Measurements from ENCODE around the gene GRIA1. TPM values are rescaled to one million over a fixed set of nuclear protein-coding genes. Genes with fewer than 3 reads are reported as not detected.
"Not testable (repeated sequence)": the region's sequence is repeated elsewhere in the genome, so short reads cannot be mapped to it uniquely, and the experiment has no call there.

GRIA1 gene
- total RNA-seq, 1 experiment from 2014 or later = 0.81 TPM

DNA sequence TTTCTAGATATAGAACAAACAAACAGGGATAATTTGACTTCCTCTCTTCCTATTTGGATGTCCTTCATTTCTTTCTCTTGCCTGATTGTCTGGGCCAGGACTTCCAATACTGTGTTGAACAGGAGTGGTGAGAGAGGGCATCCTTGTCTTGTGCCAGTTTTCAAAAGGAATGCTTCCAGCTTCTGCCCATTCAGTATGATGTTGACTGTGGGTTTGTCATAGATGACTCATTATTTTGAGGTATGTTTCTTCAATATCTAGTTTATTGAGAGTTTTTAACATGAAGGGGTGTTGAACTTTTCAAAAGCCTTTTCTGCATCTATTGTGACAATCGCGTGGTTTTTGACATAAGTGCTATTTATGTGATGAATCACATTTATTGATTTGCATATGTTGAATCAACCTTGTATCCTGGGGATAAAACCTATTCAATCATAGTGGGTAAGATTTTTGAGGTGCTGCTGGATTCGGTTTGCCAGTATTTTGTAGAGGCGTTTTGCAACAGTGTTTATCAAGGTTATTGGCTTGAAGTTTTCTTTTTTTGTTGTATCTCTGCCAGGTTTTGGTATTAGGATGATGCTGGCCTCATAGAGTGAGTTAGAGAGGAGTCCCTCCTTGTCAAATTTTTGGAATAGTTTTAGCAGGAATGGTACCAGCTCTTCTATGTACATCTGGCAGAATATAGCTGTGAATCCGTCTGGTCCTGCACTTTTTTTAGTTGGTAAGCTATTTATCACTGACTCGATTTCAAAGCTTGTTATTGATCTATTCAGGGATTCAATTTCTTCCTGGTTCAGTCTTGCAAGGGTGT, 359.0 kb downstream of the GRIA1 start:
- H3K4me1 Mint-ChIP-seq; CTCF ChIA-PET; DNase-seq (ENCODE audit: low spot score); H3K36me3 Mint-ChIP-seq; ATAC-seq; H3K27ac Mint-ChIP-seq; H3K27me3 Mint-ChIP-seq (ENCODE audit: low read depth); H3K4me3 Mint-ChIP-seq; POLR2A ChIA-PET: not testable (repeated sequence)
- peaks cover 12% of the 10 kb centered on the region for H3K9me3 Mint-ChIP-seq

- Mint-ChIP-seq H3K4me1 (peaks cover 9% of the 10 kb centered on the region), H3K36me3 (peaks cover 5% of the 10 kb centered on the region; the same call in 1 of the 2 replicates), H3K4me3 (no peak overlapping the region), H3K9me3 (peaks cover 13% of the 10 kb centered on the region), H3K27ac (no peak overlapping the region), H3K27me3 (ENCODE audit: low read depth) (peaks cover 54% of the 10 kb centered on the region)
- CTCF ChIA-PET = no interaction called here
- no peak for DNase-seq (ENCODE audit: low spot score)
- TF ChIP-seq, protein P1, sequence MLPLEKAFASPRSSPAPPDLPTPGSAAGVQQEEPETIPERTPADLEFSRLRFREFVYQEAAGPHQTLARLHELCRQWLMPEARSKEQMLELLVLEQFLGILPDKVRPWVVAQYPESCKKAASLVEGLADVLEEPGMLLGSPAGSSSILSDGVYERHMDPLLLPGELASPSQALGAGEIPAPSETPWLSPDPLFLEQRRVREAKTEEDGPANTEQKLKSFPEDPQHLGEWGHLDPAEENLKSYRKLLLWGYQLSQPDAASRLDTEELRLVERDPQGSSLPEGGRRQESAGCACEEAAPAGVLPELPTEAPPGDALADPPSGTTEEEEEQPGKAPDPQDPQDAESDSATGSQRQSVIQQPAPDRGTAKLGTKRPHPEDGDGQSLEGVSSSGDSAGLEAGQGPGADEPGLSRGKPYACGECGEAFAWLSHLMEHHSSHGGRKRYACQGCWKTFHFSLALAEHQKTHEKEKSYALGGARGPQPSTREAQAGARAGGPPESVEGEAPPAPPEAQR (CRISPR knock-in tag; IDR thresholded peaks at IDR 0.05) = no peak
- no peak for TF ChIP-seq RELA (CRISPR knock-in tag; IDR thresholded peaks at IDR 0.05; ENCODE audit: borderline replicate concordance)
- no peak for TF ChIP-seq ZNF263 (CRISPR knock-in tag; IDR thresholded peaks at IDR 0.05; ENCODE audit: low read depth)
- TF ChIP-seq TCF7 (CRISPR knock-in tag; IDR thresholded peaks at IDR 0.05; ENCODE audit: low read depth) = no peak
- no peak for TF ChIP-seq SP1 (CRISPR knock-in tag; conservative IDR thresholded peaks at IDR 0.05)
- no peak for TF ChIP-seq JAZF1 (CRISPR knock-in tag; IDR thresholded peaks at IDR 0.05)
- TF ChIP-seq SMAD3 (CRISPR knock-in tag; IDR thresholded peaks at IDR 0.05; ENCODE audit: borderline replicate concordance) = no peak
- TF ChIP-seq FOXK1 (CRISPR knock-in tag; IDR thresholded peaks at IDR 0.05) = no peak
- TF ChIP-seq CREB1 (CRISPR knock-in tag; IDR thresholded peaks at IDR 0.05) = no peak
- POLR2A ChIA-PET = no interaction called here
- ATAC-seq = no peak
These were observed 369.9 kb downstream of the GRIA1 start for GRCh38 chr5:153860195-153860886.

GRCh38 chr5:153862906-153863305, 372.4 kb downstream of the GRIA1 start:
- ATAC-seq = peak; percentile 93
- DNase-seq (ENCODE audit: low spot score) = peak; percentile 12

More at GRCh38 chr5:153862906-153863305, 372.4 kb downstream of the GRIA1 start:
- CTCF ChIA-PET = interaction anchor here (1.5 kb wide), 1 partner anchor 102 kb away, joined by 3 read pairs; no protein-coding TSS in a partner anchor
- H3K4me1 Mint-ChIP-seq, POLR2A ChIA-PET, H3K9me3 Mint-ChIP-seq, H3K4me3 Mint-ChIP-seq, H3K36me3 Mint-ChIP-seq, H3K27ac Mint-ChIP-seq: not testable (repeated sequence)
- H3K27me3 Mint-ChIP-seq (ENCODE audit: low read depth) = peaks cover 55% of the 10 kb centered on the region

Measured in WTC11 (cell line).